DND-41 (cell line): ENCODE results near the gene WDR70.
A peak's percentile ranks its signal among the peaks of the same experiment; 100 is the strongest.

Experiments used
- ATAC-seq: fragments of 200-7000 bp; cut with Tn5 transposase; 3 replicates; pipeline ENCODE4 v1.9.1; 2021; ENCODE audit warnings: low read depth; ENCODE audit not compliant: insufficient read depth
- DNase-seq: peaks from one replicate; pipeline ENCODE4 v3.0.0-alpha.2; 2020
- H2AFZ ChIP-seq: 2 replicates; pipeline ENCODE4 v1.6.0; 2012; ENCODE audit warnings: low read depth, low read length
- H3K27ac ChIP-seq: 2 replicates; pipeline ENCODE4 v1.5.1; 2012; ENCODE audit warnings: low read length, inconsistent platforms
- H3K27me3 ChIP-seq: fragments of 200-600 bp; sonication (generic); 2 replicates; pipeline ENCODE4 v1.6.0; 2012; ENCODE audit warnings: low read length, mild to moderate bottlenecking, inconsistent platforms; ENCODE audit not compliant: insufficient read depth, poor library complexity
- H3K36me3 ChIP-seq: 2 replicates; pipeline ENCODE4 v1.5.1; 2012; ENCODE audit warnings: low read length, inconsistent platforms; ENCODE audit not compliant: insufficient read depth
- H3K4me1 ChIP-seq: 2 replicates; pipeline ENCODE4 v1.5.1; 2012; ENCODE audit warnings: mild to moderate bottlenecking, low read length; ENCODE audit not compliant: insufficient read depth
- H3K4me2 ChIP-seq: 2 replicates; pipeline ENCODE4 v1.6.0; 2012; ENCODE audit warnings: mild to moderate bottlenecking, moderate library complexity, low read length, inconsistent platforms; ENCODE audit not compliant: insufficient read depth
- H3K4me3 ChIP-seq, 2 experiments: fragments of 200-600 bp in 1 of 2; shearing (Covaris generic) in 1 of 2; 2 replicates each; pipeline ENCODE4 v1.5.1; 2012 to 2016; ENCODE audit warnings: inconsistent platforms in 2 of 2, low read length in 2 of 2, mild to moderate bottlenecking in 2 of 2, low read depth in 1 of 2, moderate library complexity in 1 of 2
- H3K79me2 ChIP-seq: 2 replicates; pipeline ENCODE4 v1.6.0; 2012; ENCODE audit warnings: low read length, inconsistent platforms; ENCODE audit not compliant: insufficient read depth
- H3K9ac ChIP-seq: 2 replicates; pipeline ENCODE4 v1.6.0; 2012; ENCODE audit warnings: low read depth, mild to moderate bottlenecking, inconsistent platforms, low read length, moderate library complexity
- H3K9me3 ChIP-seq: 2 replicates; pipeline ENCODE4 v1.5.1; 2012; ENCODE audit warnings: low read length, moderate library complexity, mild to moderate bottlenecking, inconsistent platforms; ENCODE audit not compliant: insufficient read depth, severe bottlenecking
- H4K20me1 ChIP-seq: 2 replicates; pipeline ENCODE4 v1.6.0; 2012; ENCODE audit warnings: low read length; ENCODE audit not compliant: insufficient read depth
- CTCF ChIP-seq: IDR thresholded peaks from 2 replicates; pipeline ENCODE4 v1.5.1; 2012; ENCODE audit warnings: borderline replicate concordance, low read length, moderate library complexity, mild to moderate bottlenecking; ENCODE audit not compliant: poor library complexity, severe bottlenecking; ENCODE audit errors: extremely low read depth
- EZH2 ChIP-seq: IDR thresholded peaks from 3 replicates; pipeline ENCODE4 v1.6.1; 2012; ENCODE audit warnings: borderline replicate concordance, low read depth, mild to moderate bottlenecking, moderate library complexity, low read length, inconsistent platforms; ENCODE audit not compliant: severe bottlenecking

WDR70 gene

GRCh38 chr5:37554938-37555337 is 175.8 kb downstream of the WDR70 start:
- Histone ChIP-seq H4K20me1 (no peaks in the 10 kb centered on the region), H3K27me3 (no peaks in the 10 kb centered on the region), H2AFZ (no peak overlapping the region), H3K36me3 (no peaks in the 10 kb centered on the region), H3K4me2 (no peak overlapping the region), H3K4me1 (no peaks in the 10 kb centered on the region), H3K9ac (no peak overlapping the region), H3K79me2 (no peaks in the 10 kb centered on the region), H3K9me3 (no peaks in the 10 kb centered on the region), H3K27ac (no peak overlapping the region), H3K4me3 (no peak overlapping the region)
- ATAC-seq (no peak), DNase-seq (no peak)
- TF ChIP-seq EZH2 (no peak), CTCF (peak; percentile 65)

GRCh38 chr5:37557734-37558293 is 178.7 kb downstream of the WDR70 start:
- no peak overlapping the region for H3K4me3 ChIP-seq
- no peak for ATAC-seq

GRCh38 chr5:37565062-37565670 is 186.0 kb downstream of the WDR70 start:
- H3K9ac ChIP-seq: no peak overlapping the region
- no peak overlapping the region for H3K4me3 ChIP-seq
- ATAC-seq: no peak
- no peaks in the 10 kb centered on the region for H3K4me1 ChIP-seq
- H2AFZ ChIP-seq: no peak overlapping the region
- TF ChIP-seq EZH2 (no peak), CTCF (no peak)
- no peak overlapping the region for H3K27ac ChIP-seq
- no peaks in the 10 kb centered on the region for H3K27me3 ChIP-seq
- no peak overlapping the region for H3K4me2 ChIP-seq
- no peaks in the 10 kb centered on the region for H3K79me2 ChIP-seq
- DNase-seq: no peak
- no peaks in the 10 kb centered on the region for H3K36me3 ChIP-seq
- no peaks in the 10 kb centered on the region for H3K9me3 ChIP-seq
- no peaks in the 10 kb centered on the region for H4K20me1 ChIP-seq

More at GRCh38 chr5:37557734-37558293, 178.7 kb downstream of the WDR70 start:
- Histone ChIP-seq H3K9ac (no peak overlapping the region), H3K79me2 (no peaks in the 10 kb centered on the region), H3K27ac (no peak overlapping the region), H2AFZ (no peak overlapping the region), H3K36me3 (no peaks in the 10 kb centered on the region), H3K9me3 (no peaks in the 10 kb centered on the region), H3K4me2 (no peak overlapping the region), H3K27me3 (no peaks in the 10 kb centered on the region), H3K4me1 (no peaks in the 10 kb centered on the region), H4K20me1 (no peaks in the 10 kb centered on the region)
- no peak for DNase-seq
- TF ChIP-seq CTCF: no peak
- TF ChIP-seq EZH2: no peak
